Left hindlimb (tissue), 1 donor: ENCODE results near the gene MLLT11.

Source experiments
- DNase-seq: peaks from one replicate; pipeline ENCODE4 v3.0.0-alpha.2; 2018

MLLT11 gene, protein sequence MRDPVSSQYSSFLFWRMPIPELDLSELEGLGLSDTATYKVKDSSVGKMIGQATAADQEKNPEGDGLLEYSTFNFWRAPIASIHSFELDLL

DNA sequence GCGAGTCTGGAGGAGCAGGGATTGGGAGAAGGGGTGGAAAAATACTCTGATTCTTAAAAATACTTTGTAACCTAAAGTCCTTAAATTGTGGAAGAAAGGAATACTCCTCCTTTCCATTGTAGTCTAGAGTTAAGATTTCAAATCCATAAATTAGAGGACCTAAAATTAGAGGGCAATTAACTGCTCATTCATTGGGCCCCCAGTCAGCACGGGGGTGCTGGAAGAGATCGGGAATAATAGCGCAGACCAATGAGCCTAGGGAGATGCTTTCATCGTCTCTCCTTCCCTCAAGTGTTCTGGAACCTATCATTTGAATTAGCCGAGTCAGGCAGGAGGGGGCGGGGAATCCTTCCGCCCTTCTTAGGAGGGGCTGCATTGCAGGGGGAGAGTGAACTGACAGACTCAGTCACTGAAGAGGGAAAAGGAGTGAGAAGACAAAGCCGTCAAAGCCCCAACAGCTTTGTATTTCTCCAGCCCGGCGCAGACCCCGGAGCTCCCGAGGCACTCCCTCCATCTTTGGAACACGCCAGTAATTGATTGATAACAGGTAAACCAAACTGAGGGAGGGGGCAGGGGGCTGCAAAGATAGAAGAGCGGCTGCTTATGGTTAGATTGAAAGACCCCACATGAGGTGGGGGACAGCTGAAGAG is at the start of gene MLLT11:
MLLT11 (plus strand) TSS at position 391 of the 650 bp plus-strand sequence. CDS start 6,828 bp downstream, outside the sequence.
- DNase-seq: peak; percentile 83

- DNase-seq: no peak
Measured at GRCh38 chr1:151011154-151011850, 48.9 kb upstream of the MLLT11 start.

DNA sequence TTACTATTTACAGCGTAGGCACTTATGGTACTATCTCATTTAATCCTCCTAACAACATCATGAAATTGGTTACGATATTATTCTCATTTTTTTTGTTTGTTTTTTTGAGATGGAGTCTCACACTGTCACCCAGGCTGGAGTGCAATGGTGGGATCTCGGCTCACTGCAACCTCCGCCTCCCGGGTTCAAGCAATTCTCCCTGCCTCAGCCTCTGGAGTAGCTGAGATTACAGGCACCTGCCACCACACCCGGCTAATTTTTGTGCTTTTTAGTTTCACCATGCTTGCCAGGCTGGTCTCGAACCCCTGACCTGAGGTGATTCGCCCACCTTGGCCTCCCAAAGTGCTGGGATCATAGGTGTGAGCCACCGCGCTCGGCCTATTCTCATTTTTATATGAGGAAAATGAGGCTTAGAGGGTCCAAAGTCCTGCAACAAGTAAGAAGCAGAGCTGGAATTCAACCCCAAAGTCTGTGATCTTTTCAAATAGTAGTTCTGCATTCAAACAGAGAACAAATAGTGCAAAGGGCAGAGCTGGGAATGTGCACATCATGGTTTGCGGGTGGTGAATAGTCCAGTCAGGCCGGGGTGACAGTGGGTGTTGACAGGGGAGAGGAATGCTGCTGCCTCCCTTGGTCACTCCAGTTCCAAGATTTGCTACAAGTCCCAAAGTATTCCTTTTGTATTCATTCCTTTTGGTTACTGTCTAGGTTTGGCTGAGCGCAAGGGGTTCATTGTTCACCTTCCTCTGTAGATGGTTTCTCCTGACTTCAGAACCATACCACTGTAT is 47.3 kb upstream of the MLLT11 start:
- DNase-seq: no peak

- no peak for DNase-seq
Measured at GRCh38 chr1:151013518-151013917, 46.7 kb upstream of the MLLT11 start.

DNA sequence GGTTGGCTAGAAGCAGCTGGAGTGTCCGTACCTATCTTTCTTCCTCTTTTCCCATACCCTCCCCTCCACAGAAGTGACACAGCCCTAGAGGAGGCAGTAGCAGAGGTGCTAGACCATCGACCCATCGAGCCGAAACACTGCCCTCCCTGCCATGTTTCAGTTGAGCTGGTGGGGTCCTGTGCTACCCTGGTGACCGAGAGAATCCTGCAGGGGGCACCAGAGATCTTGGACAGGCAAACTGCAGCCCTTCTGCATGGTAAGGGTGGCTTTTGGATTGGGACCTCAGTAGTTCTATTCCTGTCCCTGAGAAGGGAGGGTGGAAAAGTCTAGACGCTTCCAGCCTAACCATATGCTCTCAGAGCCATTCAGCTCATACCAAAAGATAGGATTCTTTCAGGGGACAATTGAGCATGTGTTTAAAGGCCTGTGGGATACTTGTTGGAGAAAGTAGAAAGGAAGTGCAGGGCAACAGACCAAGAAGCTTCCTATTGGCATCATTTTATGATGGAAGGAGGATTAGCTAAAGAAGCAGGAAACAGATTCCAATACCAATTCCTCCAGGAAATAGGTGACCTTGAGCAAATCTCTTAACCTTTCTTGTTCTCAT is 35.6 kb upstream of the MLLT11 start:
- DNase-seq: peak; percentile 52

DNA sequence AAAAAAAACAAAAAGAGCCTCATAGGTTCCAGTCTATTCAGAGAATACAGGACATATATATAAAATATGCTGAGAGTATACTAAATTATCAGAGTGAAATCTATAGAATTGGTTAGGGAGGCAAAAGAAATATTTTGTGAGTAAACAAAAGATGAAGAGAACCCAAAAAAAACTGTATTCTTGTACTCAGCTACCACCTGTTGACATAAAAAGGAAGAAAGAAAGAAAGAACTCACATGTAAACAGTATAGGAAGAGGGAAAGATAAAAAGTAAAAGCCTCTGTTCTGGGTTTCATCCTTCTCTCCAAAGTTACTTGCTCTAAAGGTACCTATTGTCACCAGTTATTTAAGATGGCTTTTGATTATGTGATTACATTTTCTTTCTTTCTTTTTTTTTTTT is 33.7 kb upstream of the MLLT11 start:
- DNase-seq: no peak

- no peak for DNase-seq
Measured at GRCh38 chr1:151032164-151032563, 28.0 kb upstream of the MLLT11 start.

GRCh38 chr1:151035167-151035566 is 25.0 kb upstream of the MLLT11 start:
- DNase-seq: no peak

- DNase-seq: no peak
Measured at GRCh38 chr1:151036356-151036755, 23.8 kb upstream of the MLLT11 start, which contains the start of gene BNIPL. BNIPL (plus strand) TSS chr1:151036586; CDS start chr1:151036726, 140 bp downstream.

- no peak for DNase-seq
Measured at GRCh38 chr1:151037032-151037431, 23.2 kb upstream of the MLLT11 start.

GRCh38 chr1:151039521-151039920 is 20.7 kb upstream of the MLLT11 start:
- DNase-seq: no peak

GRCh38 chr1:151043163-151043562 is 17.0 kb upstream of the MLLT11 start:
- DNase-seq: no peak

DNA sequence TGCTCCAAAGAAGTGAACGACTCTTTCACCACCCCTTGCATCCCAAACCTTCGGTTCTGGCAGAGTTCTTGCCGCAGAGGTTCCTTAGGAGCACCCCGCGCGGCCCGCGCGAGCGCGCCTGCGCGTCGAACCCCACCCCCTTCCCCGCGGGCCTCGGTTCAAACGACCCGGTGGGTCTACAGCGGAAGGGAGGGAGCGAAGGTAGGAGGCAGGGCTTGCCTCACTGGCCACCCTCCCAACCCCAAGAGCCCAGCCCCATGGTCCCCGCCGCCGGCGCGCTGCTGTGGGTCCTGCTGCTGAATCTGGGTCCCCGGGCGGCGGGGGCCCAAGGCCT is 12.6 kb upstream of the MLLT11 start, which contains the start of gene C1orf56:
C1orf56 (plus strand) TSS at position 161 of the 334 bp plus-strand sequence; CDS start at position 258, 97 bp downstream.
- DNase-seq: peak; percentile 83

GRCh38 chr1:151047925-151048644 is 12.1 kb upstream of the MLLT11 start:
- DNase-seq: peak; percentile 75

- no peak for DNase-seq
Measured at GRCh38 chr1:151048645-151049032, 11.6 kb upstream of the MLLT11 start.

DNA sequence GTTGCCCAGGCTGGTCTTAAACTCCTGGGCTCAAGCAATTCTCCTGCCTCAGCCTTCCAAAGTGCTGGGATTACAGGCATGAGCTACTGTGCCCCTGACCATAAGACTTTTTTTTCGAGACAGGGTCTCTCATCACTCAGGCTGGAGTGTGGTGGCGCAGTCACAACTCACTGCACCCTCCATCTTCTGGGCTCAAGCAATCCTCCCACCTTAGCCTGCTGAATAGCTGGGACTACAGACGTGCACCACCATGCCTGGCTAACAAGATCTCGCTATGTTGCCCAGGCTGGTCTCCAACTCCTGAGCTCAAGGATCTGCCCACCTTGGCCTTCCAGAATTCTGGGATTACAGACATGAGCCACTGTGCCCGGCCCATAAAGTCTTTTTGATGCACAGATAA is 10.7 kb upstream of the MLLT11 start:
- DNase-seq: no peak

- DNase-seq: no peak
Measured at GRCh38 chr1:151050051-151050688, 10.0 kb upstream of the MLLT11 start.

- no peak for DNase-seq
Measured at GRCh38 chr1:151051356-151052009, 8.7 kb upstream of the MLLT11 start.

- DNase-seq: no peak
Measured at GRCh38 chr1:151054971-151055547, 5.1 kb upstream of the MLLT11 start.

DNA sequence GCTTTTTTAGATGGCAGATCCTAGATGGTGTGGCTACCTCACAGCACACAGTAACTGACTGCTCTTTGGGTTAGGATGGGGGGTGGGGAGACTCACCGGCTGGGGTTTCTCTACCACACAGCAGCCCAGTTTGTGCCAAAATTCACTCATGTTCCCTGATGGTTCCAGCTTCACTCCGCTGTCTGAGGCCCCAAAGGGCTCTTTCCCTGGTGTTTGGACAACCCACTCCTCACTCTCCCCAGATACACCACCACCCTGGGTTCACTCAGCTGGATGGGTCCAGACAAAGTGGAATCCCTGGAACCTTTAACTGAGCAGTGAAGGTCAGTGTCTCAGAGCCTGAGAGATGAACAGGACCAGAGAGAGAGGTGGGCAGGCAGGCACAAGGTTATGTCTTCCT is 4.6 kb upstream of the MLLT11 start:
- no peak for DNase-seq

DNA sequence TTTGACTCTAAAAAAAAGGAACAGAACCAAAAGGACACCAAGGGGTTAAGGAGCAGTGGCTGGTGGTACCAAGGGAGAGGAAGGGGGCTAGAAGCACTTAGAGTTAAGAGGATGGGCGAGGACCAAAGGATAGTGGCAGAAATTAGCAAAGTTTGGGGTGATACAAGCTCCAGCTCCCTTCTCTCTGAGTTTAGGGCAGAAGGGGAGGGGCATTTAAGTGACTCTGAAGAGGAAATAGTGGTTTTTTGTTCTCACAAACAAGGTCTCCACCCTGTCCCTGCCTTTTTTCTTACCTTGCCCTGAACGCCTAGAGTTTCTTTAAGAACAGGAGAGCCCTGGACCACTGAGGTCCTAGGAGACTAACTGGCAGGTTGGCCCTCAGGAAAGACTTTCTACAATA is 4.0 kb upstream of the MLLT11 start:
- no peak for DNase-seq
